HG02678 (cell line): ENCODE data around the gene POLR2M.

Source experiments
- ATAC-seq: cut with Tn5 transposase; IDR thresholded peaks from one replicate; pipeline ENCODE4 v1.9.1; 2021; ENCODE audit warnings: mild to moderate bottlenecking, moderate library complexity; ENCODE audit not compliant: unreplicated experiment

POLR2M gene

GRCh38 chr15:57706405-57707209, at the start of gene POLR2M:
POLR2M (plus strand) TSS chr15:57706714; CDS start chr15:57706843, 129 bp downstream.
- ATAC-seq, result peak; percentile 97

- no peak for ATAC-seq
Measured at GRCh38 chr15:57657619-57658018, 48.9 kb upstream of the POLR2M start.

DNA sequence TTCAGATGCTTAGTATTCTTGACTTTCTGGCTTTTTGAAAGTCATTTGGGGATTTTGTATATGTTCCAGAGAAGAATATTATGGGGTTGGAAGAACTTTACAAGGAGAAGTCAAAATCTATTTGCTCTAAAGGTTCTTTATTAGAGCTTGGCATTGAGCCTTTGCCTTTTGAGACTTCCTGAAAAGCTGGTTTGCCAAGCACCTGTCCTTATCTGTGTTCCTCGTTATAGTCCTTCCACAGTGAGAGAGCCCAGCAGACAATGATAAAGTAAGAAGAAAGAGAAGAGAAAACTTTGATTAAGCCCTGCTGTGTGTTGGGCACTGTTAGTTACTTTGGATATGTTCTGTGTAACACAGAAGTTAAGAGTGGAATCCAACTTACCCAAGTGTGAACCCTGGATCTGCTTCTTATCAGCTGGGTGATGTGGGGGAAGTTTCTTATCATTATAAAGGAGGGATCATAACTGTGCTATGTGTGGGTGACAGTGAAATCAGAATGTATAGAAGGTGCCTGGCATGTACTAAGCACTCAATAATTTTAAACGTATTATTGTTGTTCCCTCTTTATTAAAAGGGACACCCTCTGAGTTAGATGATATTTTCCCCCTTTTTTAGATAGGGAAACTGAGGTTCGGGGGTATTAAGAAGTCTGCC, 44.3 kb upstream of the POLR2M start:
- ATAC-seq, result no peak

GRCh38 chr15:57662802-57663201, 43.7 kb upstream of the POLR2M start:
- no peak for ATAC-seq

- no peak for ATAC-seq
Measured at GRCh38 chr15:57663262-57663661, 43.3 kb upstream of the POLR2M start.

DNA sequence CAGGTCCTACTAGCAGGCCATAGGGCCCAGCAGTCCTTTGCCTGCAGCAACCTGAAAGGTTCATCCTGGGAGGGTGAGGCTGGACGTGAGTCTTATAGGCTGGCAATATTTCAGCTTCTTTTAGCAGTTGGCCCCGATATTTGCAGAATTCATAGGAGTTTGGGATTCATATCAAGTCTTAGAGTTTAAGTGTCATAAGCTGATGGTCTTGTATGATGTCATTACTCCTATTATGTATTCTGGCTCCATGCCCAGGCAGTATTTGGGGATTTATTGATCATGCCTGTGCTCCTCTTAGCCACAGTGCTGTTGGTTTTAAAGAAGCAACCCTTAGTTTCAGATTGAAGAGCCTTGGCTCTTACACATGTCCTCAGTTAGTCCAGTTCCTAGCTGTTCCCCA, 41.3 kb upstream of the POLR2M start:
- ATAC-seq, result no peak

- no peak for ATAC-seq
Measured at GRCh38 chr15:57665939-57666338, 40.6 kb upstream of the POLR2M start.

- no peak for ATAC-seq
Measured at GRCh38 chr15:57667171-57667849, 39.2 kb upstream of the POLR2M start.

- ATAC-seq, result no peak
Measured at GRCh38 chr15:57668016-57668415, 38.5 kb upstream of the POLR2M start.

DNA sequence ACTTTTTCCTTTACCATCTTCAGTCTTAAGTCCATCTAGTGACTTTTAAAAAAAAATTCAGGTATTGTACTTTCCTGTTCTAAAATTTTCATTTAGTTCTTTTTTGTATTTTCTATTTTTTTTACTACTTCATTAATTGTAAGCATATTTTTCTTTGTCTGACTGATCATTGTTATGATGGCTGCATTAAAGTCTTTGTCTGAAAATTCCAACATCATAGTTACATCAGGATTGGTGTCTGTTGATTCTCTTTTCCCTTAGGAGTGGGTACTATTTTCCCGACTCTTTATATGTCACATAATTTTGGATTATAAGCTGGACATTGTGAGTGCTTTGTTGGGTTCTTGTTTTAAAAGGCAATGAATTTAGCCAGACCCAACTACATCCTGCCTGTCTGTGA, 34.9 kb upstream of the POLR2M start:
- no peak for ATAC-seq

DNA sequence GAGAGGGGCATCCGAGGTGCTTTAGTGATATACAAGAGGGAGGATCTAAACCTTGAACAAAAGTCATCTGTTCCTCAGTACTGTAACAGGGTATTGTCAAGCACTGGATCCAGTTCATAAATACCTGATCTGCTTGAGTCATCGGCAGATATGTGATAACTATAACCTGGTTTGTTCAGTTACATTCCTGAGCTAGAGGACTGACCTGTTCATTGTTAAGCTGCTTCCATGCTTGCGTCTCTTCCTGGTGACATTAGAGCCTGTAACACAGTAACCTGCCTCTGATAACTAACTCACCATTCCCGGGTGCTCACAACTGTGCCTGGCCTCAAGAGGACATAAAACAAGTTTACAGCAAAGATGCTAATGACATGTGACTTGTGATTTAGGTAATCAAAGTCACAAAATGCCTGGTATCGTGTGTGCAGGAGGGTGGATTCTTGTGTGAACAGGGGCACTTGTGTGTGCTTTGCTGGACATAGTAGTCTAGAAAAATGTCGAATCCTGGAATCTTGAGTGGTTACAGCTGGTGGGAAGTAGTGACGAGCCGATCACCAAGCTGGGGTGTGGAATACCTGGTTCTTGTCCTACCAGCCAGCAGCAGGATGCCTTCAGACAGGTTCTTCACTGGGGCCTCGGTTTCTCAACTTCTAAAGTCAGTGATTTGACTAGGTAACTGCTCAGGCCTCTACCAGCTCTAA, 30.9 kb upstream of the POLR2M start:
- no peak for ATAC-seq

- no peak for ATAC-seq
Measured at GRCh38 chr15:57676585-57676984, 29.9 kb upstream of the POLR2M start.

- no peak for ATAC-seq
Measured at GRCh38 chr15:57677204-57677603, 29.3 kb upstream of the POLR2M start.

DNA sequence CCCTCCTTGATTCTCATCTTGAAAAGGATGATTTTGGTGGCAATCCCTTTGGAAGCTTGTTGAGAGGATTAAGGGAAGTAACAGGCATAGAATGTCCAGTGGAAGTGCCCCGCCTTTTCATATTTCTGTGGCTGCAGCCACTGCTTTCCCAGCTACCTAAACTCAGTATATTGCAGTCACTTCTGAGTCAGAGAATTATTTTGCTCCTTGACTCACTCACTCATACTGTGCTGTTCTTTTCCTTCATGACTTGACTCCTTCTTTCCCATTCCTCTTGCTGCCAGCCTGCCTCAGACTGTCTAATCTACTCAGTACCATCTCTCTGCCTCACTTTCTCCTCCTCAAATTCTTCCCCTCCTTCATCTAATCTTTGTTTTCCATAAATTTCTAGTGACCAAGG, 26.5 kb upstream of the POLR2M start:
- ATAC-seq, result no peak

DNA sequence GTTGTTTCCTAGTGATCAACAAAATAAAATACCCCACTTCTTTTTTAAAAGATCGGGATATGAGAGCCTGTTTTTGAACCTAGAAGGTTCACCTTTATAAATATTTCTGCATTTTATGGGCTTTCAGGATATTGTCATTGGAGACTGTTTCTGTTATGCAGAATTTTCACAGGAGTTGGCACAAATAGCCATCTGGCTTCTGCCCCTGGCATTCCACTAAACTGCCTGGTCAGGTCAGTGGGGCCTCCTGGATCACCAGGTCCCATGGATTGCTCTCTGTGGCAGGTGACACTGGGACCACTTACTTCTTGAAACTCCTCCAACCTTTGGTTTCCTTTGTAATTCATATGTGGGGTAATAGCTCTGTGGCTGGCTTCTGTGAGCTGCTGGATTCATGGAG, 25.5 kb upstream of the POLR2M start:
- no peak for ATAC-seq

- no peak for ATAC-seq
Measured at GRCh38 chr15:57683481-57683880, 23.0 kb upstream of the POLR2M start.

- no peak for ATAC-seq
Measured at GRCh38 chr15:57684491-57685151, 21.9 kb upstream of the POLR2M start.

- ATAC-seq, result no peak
Measured at GRCh38 chr15:57685306-57686095, 21.0 kb upstream of the POLR2M start.

DNA sequence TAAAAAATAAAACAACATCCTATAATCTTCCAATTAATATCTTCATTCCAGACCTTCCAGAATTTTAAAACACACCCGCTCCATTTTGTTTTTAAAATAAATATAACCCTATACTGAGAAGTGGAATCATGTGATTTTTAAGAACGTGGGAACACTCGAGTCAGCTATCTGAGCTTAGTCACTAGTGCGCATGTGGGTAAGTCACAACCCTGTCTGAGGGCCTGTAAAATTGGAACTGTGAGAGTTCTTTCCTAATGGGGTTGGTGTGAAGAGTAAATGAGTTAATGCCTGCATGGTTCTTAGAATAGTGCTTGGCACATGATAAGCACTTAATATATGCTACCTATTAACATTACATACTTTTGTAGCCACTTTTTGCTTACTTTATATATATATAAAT, 19.9 kb upstream of the POLR2M start:
- ATAC-seq, result no peak
